GM18951 (cell line): ENCODE results near the gene RPS6KA6.

ENCODE experiments used
- POLR2A ChIP-seq: IDR thresholded peaks from 4 replicates; pipeline ENCODE4 v1.6.1; 2011; ENCODE audit warnings: mild to moderate bottlenecking; ENCODE audit not compliant: insufficient read length, insufficient read depth; ENCODE audit errors: extremely low read depth
- in situ Hi-C: fragments of 300-500 bp; cut with MboI; formaldehyde crosslinking; loops from one replicate; pipeline ENCODE4 v1.12.0; 2022; ENCODE audit warnings: low sequenced_read_pairs, mixed read lengths, inconsistent platforms; ENCODE audit not compliant: unreplicated experiment

The RPS6KA6 gene

DNA sequence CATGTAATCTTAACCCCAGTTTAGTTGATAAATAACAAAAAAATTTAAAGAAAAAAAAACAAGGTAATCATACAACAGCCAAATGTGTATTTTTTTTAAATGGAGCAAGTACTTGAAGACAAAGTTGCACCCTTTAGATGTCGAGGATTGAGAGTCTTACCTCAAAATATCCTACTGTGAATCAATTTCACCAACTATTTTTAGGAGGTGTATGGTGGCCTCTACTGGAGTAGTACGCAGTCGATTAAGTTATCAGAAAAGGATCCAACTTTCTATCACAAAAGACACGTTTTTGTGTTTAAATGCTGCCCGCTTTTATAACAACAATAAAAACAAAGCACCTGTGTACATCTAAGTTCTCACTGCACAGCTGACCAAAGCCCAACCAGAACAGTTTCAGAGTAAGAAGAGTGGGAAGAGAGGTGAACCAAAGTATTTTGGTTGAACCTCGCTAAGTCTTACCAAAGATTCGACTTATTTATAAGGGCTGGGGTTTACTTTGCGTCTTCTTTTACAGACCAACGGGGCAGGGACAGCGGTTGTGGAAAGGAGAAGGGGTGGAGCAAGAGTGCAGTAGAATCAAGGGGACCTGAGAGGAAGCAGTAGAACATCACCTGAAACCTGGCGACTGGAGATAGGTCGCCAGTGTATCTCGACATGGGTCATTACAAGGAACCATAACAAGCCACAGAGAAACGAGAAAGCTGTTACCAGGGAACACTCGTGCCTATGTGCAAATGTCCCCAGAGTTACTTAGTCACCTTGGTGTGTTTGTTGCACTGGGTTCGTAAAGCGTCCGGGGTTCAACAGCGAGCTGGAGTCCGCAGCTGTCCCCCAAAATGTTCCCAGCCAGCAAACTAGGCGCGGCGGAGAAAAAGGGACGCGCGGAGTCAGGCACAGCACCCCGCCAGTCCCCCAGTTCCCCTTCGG, 1.1 kb downstream of the RPS6KA6 start:
- no peak for TF ChIP-seq POLR2A
- in situ Hi-C loops = no loop called here

- in situ Hi-C loops = no loop called here
- no peak for TF ChIP-seq POLR2A
Measured at GRCh38 chrX:84182516-84182915, 5.5 kb downstream of the RPS6KA6 start.

DNA sequence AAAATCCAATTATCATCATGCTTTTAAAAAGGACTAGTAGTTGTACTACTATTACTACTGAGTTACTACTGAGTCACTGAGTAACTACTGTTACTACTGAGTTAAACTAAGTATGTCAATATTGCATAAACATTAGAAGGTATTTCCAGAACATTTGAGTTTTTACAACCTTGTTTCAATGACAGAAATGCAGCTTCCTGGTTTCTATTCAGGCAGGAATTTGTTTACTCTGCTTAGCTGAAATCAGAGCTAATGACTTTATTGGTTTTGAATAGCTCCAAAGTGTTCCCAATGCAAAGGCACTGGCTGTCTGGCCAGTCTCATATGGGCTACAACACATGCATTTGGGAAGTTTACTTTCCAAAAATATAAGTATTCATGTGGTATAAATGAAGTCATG, 12.0 kb downstream of the RPS6KA6 start:
- in situ Hi-C loops = no loop called here
- TF ChIP-seq POLR2A = no peak

GRCh38 chrX:84175274-84175673, 12.7 kb downstream of the RPS6KA6 start:
- in situ Hi-C loops = no loop called here
- TF ChIP-seq POLR2A = no peak

GRCh38 chrX:84174348-84174747, 13.7 kb downstream of the RPS6KA6 start:
- in situ Hi-C loops = no loop called here
- no peak for TF ChIP-seq POLR2A

DNA sequence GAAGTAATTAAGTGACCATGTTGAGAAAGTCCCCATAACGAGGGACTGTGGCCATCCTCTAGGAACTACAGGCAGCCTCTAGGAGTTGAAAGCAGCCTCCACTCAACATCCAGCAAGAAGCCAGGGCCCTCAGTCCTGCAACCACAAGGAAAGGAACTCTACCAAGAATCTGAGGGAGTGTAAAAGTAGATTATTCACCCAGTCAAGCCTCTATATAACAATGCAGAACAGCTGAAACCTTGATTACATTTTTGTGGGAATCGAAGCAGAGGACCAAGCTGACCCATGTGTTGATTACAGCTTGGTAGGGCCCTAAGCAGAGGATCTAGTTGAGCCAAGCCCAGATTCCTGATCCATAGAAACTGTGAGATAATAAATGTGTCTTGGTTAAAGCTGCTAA, 17.1 kb downstream of the RPS6KA6 start:
- TF ChIP-seq POLR2A = no peak
- in situ Hi-C loops = no loop called here

GRCh38 chrX:84168574-84168973, 19.4 kb downstream of the RPS6KA6 start:
- in situ Hi-C loops = no loop called here
- TF ChIP-seq POLR2A = no peak

DNA sequence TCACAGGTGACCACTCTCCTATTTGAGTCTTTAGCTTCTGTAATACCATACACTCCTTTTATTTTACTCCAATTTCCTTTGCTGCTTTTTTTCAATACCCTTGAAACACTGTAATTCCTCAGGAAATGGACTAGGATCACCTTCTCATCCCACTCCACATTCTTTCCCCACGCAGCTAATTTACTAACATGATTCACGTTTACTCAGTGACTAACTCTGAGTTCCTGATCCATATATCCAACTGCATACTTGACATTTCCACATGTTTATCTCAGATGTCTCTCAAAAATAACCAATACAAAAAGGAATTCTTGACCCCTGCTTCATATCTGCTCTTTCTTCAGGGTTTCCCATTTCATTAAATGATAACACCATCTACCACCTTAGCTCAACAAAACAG, 19.9 kb downstream of the RPS6KA6 start:
- no peak for TF ChIP-seq POLR2A
- in situ Hi-C loops = no loop called here

DNA sequence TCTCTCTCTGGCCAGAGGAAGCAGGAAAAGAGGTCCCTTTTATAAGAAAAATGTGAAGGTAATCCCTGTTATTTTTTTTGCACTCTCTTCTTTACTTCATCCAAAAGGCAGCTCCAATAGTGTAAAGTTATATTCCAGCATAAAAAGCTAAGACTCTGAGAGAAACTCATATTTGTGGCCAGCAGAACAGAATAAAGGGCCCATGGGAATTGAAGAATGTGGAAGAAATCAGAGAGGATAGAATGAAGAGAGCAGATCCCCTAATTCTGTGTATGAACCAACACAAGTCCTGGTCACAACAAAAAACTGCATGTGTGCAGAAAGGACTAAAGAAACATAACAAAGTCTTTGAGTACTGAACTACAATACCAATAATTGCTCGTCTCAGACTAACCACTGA, 22.3 kb downstream of the RPS6KA6 start:
- no peak for TF ChIP-seq POLR2A
- in situ Hi-C loops = no loop called here

- in situ Hi-C loops = no loop called here
- no peak for TF ChIP-seq POLR2A
Measured at GRCh38 chrX:84162401-84162800, 25.6 kb downstream of the RPS6KA6 start.

GRCh38 chrX:84161641-84162040, 26.4 kb downstream of the RPS6KA6 start:
- in situ Hi-C loops = no loop called here

DNA sequence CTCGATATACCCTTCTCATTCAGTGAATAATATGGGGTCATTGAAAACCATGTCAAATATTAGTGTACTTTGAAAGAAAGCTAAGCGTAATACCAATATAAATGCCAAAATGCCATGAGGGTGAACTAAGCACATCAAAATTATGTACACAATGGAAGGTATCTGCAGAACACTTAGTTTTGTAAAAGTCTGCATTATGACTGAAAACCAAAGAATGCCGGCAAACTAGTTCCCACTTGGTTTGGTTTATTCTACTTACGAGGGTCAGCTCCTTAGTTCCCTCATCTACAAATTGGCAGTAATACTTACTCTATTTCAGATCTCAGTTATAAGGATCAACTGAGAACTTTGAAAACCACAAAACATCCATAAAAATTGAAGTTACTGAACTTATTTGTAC, 27.3 kb downstream of the RPS6KA6 start:
- in situ Hi-C loops = no loop called here
- no peak for TF ChIP-seq POLR2A

More at GRCh38 chrX:84161641-84162040, 26.4 kb downstream of the RPS6KA6 start:
- TF ChIP-seq POLR2A = no peak

DNA sequence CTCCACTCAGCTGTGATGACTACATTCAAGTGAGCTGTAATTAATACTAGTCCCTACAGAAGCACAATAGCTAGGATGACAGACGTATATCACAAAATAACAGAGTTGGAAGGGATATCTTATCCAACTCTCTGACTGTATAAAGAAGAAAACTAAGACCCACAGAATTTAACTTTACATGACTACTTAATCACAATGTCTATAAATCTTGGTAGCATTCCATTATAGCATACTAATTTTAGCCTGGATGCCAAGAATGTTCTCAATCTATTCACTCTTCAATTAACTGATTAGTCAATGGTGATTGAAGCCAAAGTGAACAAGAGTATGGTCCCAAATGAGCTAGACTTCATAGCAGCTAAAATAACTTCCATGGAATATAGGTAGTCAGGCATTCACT, 31.2 kb downstream of the RPS6KA6 start:
- in situ Hi-C loops = no loop called here
- no peak for TF ChIP-seq POLR2A

- TF ChIP-seq POLR2A = no peak
- in situ Hi-C loops = no loop called here
Measured at GRCh38 chrX:84155938-84156337, 32.1 kb downstream of the RPS6KA6 start.

DNA sequence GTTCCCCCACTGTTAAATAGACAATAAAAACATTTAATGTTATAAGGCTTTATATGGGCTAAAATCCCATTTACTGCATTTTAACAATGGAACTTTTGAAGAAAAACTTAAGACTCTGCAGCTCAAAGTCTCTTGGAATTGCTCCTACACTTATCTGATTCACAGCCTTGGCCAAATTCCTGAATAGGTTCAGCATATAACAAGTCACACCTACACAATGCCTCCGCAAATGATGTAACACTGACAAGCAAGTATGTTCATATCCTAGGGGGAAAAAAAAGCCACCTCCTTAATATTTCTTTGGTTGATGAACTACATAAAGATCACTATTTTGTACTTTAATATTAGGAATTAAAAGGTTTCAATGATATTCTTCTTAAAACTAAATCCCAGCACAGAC, 34.5 kb downstream of the RPS6KA6 start:
- TF ChIP-seq POLR2A = no peak
- in situ Hi-C loops = no loop called here

DNA sequence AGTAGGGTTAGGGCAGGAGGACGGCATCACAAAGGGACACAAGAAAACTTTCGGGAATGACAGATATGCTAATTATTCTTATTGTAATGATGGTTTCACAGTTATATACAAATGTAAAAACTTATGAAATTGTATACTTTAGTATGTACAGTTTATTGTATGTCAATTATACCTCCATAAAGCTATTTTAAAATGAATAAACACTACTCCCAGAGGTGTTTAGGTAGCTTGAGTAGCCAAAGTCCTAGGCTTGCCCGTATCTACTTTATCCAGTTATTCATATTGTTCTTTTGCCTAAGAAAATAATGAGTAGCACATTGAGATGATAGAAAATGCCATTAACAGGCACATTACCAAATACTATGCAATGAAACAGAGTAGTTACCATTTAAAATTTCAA, 43.0 kb downstream of the RPS6KA6 start:
- TF ChIP-seq POLR2A = no peak
- in situ Hi-C loops = no loop called here
